ENCODE results near the gene TRIM27. TPM values are rescaled to one million over a fixed set of nuclear protein-coding genes. Genes with fewer than 3 reads are reported as not detected.
"Not testable (repeated sequence)": the region's sequence is repeated elsewhere in the genome, so short reads cannot be mapped to it uniquely, and the experiment has no call there.

TRIM27 gene
- 10 to 100 TPM; 37.0 to 75.2 (median 58.4) TPM for total RNA-seq

GRCh38 chr6:28923318-28924102 lies at the start of gene TRIM27:
TSS of gene TRIM27 (minus strand) at chr6:28923985. CDS start at chr6:28923632, 353 bp downstream.
- ATAC-seq (ENCODE audit: low FRiP score) (peak; percentile 94), DNase-seq (ENCODE audit: low spot score) (peak; percentile 66)
- no peak for TF ChIP-seq CTCF (IDR thresholded peaks at IDR 0.05)

GRCh38 chr6:28970056-28970455 lies 46.3 kb upstream of the TRIM27 start:
- ATAC-seq (ENCODE audit: low FRiP score); DNase-seq (ENCODE audit: low spot score): not testable (repeated sequence)

- DNase-seq (ENCODE audit: low spot score) (no peak), ATAC-seq (ENCODE audit: low FRiP score) (no peak)
- no peak for TF ChIP-seq CTCF (IDR thresholded peaks at IDR 0.05)
Measured at GRCh38 chr6:28969129-28969528, 45.3 kb upstream of the TRIM27 start.

- TF ChIP-seq CTCF (IDR thresholded peaks at IDR 0.05): no peak
- no peak for ATAC-seq (ENCODE audit: low FRiP score)
Measured at GRCh38 chr6:28968476-28968875, 44.7 kb upstream of the TRIM27 start.

GRCh38 chr6:28965706-28966105 lies 41.9 kb upstream of the TRIM27 start:
- DNase-seq (ENCODE audit: low spot score) (no peak), ATAC-seq (ENCODE audit: low FRiP score) (no peak)
- TF ChIP-seq CTCF (IDR thresholded peaks at IDR 0.05): no peak

More at GRCh38 chr6:28968476-28968875, 44.7 kb upstream of the TRIM27 start:
- no peak for DNase-seq (ENCODE audit: low spot score)

GRCh38 chr6:28960846-28961500 lies 37.2 kb upstream of the TRIM27 start:
- no peak for TF ChIP-seq CTCF (IDR thresholded peaks at IDR 0.05)

GRCh38 chr6:28958561-28959243 lies 34.9 kb upstream of the TRIM27 start:
- ATAC-seq (ENCODE audit: low FRiP score); DNase-seq (ENCODE audit: low spot score): not testable (repeated sequence)

More at GRCh38 chr6:28960846-28961500, 37.2 kb upstream of the TRIM27 start:
- ATAC-seq (ENCODE audit: low FRiP score): no peak
- DNase-seq (ENCODE audit: low spot score): no peak

GRCh38 chr6:28957795-28958314 lies 34.1 kb upstream of the TRIM27 start:
- ATAC-seq (ENCODE audit: low FRiP score); DNase-seq (ENCODE audit: low spot score): not testable (repeated sequence)
